GM13977 (cell line): ENCODE measurements around the gene THRA.
A peak's percentile ranks its signal among the peaks of the same experiment; 100 is the strongest.

Source experiments
- DNase-seq: peaks from one replicate; pipeline ENCODE4 v3.0.0; 2012; ENCODE audit warnings: low spot score
- CTCF ChIP-seq: IDR thresholded peaks from 2 replicates; pipeline ENCODE4 v1.5.1; 2012; ENCODE audit warnings: mild to moderate bottlenecking, control low read depth; ENCODE audit not compliant: insufficient read depth; ENCODE audit errors: extremely low read depth, missing control alignments
- in situ Hi-C: fragments of 300-500 bp; cut with MboI; formaldehyde crosslinking; loops from one replicate; pipeline ENCODE4 v1.12.0; 2022; ENCODE audit warnings: low sequenced_read_pairs, low pct_unique_long_range_greater_than_20kb, mixed read lengths, inconsistent platforms; ENCODE audit not compliant: unreplicated experiment

THRA gene

GRCh38 chr17:40062329-40063186, at the start of gene THRA:
TSS of gene THRA (plus strand) at chr17:40062965. CDS start at chr17:40074489, 11,524 bp downstream.
- in situ Hi-C loops: no loop called here
- peak; percentile 40 for TF ChIP-seq CTCF
- peak; percentile 92 for DNase-seq

- TF ChIP-seq CTCF: no peak
- no peak for DNase-seq
- in situ Hi-C loops: no loop called here
Measured at GRCh38 chr17:40014375-40014980, 48.3 kb upstream of the THRA start.

GRCh38 chr17:40015005-40015997, 47.5 kb upstream of the THRA start, which contains the start of gene CSF3:
TSS of gene CSF3 (plus strand) at chr17:40015440. CDS start at chr17:40015475, 35 bp downstream.
- in situ Hi-C loops: no loop called here
- no peak for TF ChIP-seq CTCF

GRCh38 chr17:40015998-40016985, 46.5 kb upstream of the THRA start:
- no peak for TF ChIP-seq CTCF
- in situ Hi-C loops: no loop called here
- DNase-seq: no peak

More at GRCh38 chr17:40015005-40015997, 47.5 kb upstream of the THRA start, which contains the start of gene CSF3:
- no peak for DNase-seq

GRCh38 chr17:40017422-40018080, 45.2 kb upstream of the THRA start:
- DNase-seq: no peak
- no peak for TF ChIP-seq CTCF
- in situ Hi-C loops: no loop called here
